Bronchial epithelial cell (primary cell): ENCODE data around the gene IGFL2. TPM values are rescaled to one million over a fixed set of nuclear protein-coding genes. Genes with fewer than 3 reads are reported as not detected.
A peak's percentile ranks its signal among the peaks of the same experiment; 100 is the strongest.

Experiments used
- DNase-seq: peaks from one replicate; pipeline ENCODE4 v3.0.0-alpha.2; 2010; ENCODE audit warnings: low read depth
- FAIRE-seq: peaks from 2 replicates; lab custom pipeline; 2011; peaks lifted over from hg19 to GRCh38; lab: Jason Lieb, UNC
- H3K27me3 ChIP-seq: 2 replicates; pipeline ENCODE4 v1.5.1; 2011; ENCODE audit warnings: low read length; ENCODE audit not compliant: control insufficient read depth, insufficient read depth
- H3K36me3 ChIP-seq: 2 replicates; pipeline ENCODE4 v1.5.1; 2011; ENCODE audit warnings: low read length; ENCODE audit not compliant: control insufficient read depth, insufficient read depth
- H3K4me3 ChIP-seq: 2 replicates; pipeline ENCODE4 v1.5.1; 2011; ENCODE audit warnings: mild to moderate bottlenecking, low read depth, low read length, control low read depth
- total RNA-seq: library from RNA; depleted of rRNA; stranded (reverse); fragments of >200 nt; gene quantifications from 2 replicates; pipeline ENCODE4 v1.2.1, GENCODE V29; 2014
- TF ChIP-seq, protein P1 (sequence below): IDR thresholded peaks from 2 replicates; pipeline ENCODE4 v1.5.1; 2011; ENCODE audit warnings: mild to moderate bottlenecking, moderate library complexity, low read length, control low read depth, inconsistent platforms; ENCODE audit not compliant: insufficient read depth, severe bottlenecking

The IGFL2 gene
- total RNA-seq, 1 donor from 2014 or later: not detected

DNA sequence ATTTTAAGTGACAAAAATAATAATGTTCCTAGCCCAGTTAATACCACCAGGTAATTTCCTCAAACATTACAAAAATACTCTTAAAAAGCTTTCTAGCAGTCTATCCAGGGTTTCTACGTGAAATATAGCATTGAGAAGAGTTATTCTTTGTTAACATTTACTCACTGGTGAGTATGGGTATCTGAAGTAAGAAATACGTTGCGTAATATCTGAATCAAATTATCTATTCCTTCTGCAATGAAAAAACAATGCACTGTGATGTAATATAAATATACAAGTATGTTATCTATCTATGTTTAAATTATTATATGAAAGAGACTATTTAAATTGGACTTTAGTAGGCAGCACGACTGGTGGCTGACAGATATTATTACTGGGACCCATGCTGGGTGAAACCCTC lies 5.7 kb upstream of the IGFL2 start:
- Histone ChIP-seq H3K36me3 (no peaks in the 10 kb centered on the region), H3K4me3 (no peak overlapping the region), H3K27me3 (peaks cover 3% of the 10 kb centered on the region)
- DNase-seq (no peak), FAIRE-seq (no peak)
- TF ChIP-seq, protein P1, sequence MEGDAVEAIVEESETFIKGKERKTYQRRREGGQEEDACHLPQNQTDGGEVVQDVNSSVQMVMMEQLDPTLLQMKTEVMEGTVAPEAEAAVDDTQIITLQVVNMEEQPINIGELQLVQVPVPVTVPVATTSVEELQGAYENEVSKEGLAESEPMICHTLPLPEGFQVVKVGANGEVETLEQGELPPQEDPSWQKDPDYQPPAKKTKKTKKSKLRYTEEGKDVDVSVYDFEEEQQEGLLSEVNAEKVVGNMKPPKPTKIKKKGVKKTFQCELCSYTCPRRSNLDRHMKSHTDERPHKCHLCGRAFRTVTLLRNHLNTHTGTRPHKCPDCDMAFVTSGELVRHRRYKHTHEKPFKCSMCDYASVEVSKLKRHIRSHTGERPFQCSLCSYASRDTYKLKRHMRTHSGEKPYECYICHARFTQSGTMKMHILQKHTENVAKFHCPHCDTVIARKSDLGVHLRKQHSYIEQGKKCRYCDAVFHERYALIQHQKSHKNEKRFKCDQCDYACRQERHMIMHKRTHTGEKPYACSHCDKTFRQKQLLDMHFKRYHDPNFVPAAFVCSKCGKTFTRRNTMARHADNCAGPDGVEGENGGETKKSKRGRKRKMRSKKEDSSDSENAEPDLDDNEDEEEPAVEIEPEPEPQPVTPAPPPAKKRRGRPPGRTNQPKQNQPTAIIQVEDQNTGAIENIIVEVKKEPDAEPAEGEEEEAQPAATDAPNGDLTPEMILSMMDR: no peak

DNA sequence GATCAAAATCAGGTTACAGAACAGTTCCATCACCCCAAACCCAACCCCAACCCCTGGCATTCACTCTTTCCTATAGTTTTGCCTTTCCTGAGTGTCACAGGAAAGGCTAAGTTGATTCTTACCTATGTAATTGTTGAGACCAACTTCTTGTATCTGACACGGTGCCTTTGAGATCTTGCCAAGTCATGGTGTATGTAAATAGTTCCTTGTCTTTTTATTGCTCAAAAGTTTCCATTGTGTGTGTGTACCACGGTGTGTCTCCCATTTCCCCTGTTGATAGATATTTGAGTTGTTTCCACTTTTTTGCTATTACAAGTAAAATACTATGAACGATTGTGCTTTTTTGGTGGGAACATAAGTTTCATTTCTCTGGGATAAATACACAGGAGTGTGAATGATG lies 3.3 kb upstream of the IGFL2 start:
- Histone ChIP-seq H3K27me3 (peaks cover 4% of the 10 kb centered on the region), H3K36me3 (no peaks in the 10 kb centered on the region), H3K4me3 (no peak overlapping the region)
- TF ChIP-seq, protein P1: no peak
- peak; percentile 13 for DNase-seq
- FAIRE-seq: no peak

DNA sequence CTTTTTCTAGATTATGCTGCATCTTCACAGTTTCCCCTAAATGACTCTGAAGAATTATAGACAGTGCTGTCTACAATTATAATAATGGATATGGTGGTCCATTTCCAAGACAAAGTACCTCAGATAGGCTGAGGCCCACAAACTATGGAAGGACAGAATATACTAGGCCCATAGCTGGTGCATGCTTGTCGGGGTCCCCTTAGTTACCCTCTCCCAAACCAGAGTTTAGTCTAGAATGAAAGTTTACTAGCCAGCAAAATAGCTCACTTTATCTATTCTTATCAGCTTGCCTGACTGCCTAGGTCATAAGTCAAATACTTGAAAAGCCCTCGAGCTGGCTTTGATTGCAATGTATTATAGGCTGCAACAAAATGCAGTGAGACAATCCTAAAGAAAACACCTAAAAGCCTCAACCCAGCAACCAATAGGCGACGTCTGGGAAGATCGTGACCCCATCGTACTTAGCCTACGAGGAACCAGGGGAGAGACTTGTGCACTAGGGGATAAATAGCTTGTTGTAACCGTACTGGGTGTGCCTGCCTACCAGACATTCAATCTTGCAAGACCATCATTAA lies 785 bp upstream of the IGFL2 start:
- no peaks in the 10 kb centered on the region for H3K36me3 ChIP-seq
- H3K4me3 ChIP-seq: no peak overlapping the region
- no peak for FAIRE-seq
- TF ChIP-seq, protein P1: no peak
- no peak for DNase-seq
- H3K27me3 ChIP-seq: peaks cover 4% of the 10 kb centered on the region

DNA sequence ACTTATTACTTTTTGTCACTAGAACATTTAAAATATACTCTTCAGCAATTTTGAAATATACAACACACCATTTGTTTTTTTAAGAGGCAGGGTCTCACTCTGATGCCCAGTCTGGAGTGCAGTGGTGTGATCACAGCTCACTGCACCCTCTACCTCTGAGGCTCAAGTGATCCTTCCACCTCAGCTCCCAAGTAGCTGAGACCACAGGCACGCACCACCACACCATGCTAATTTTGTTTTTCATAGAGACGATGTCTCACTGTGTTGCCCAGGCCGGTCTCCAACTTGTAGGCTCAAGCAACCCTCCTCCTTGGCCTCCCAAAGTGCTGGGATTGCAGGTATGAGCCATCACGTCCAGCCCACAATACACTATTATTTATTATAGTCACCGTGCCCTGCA lies 2.6 kb downstream of the IGFL2 start:
- no peak for DNase-seq
- FAIRE-seq: no peak
- TF ChIP-seq, protein P1: no peak
- no peaks in the 10 kb centered on the region for H3K36me3 ChIP-seq
- H3K4me3 ChIP-seq: no peak overlapping the region
- H3K27me3 ChIP-seq: peaks cover 5% of the 10 kb centered on the region

DNA sequence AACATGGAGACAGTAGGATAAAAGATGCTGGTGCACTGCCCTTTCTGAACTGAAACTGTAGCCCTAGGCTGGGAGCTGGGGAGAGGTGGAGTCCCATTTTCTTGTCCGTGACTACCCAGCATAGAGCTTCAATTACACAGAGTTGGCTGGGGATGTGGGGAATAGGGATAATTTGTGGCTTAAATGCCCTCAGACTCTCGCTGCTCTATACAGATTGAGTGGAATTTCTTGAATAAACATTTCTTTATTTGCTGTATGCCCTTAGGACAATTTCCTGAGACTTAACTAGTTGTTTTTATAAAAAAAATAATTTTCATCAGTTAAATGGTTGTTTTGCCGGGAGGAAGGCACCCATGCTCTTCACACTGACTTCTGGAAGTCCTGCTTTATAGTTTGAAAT lies 7.2 kb downstream of the IGFL2 start:
- no peak for DNase-seq
- H3K4me3 ChIP-seq: no peak overlapping the region
- FAIRE-seq: peak; percentile 40
- peaks cover 1% of the 10 kb centered on the region for H3K27me3 ChIP-seq
- TF ChIP-seq, protein P1: no peak
- H3K36me3 ChIP-seq: no peaks in the 10 kb centered on the region
